OCI-LY7 (cell line): ENCODE measurements around the gene HOXB3.

ENCODE experiments used
- CTCF ChIP-seq: fragments of 200-600 bp; sonication (generic); conservative IDR thresholded peaks from 2 replicates; pipeline ENCODE4 v1.5.1; 2014; ENCODE audit warnings: mild to moderate bottlenecking, antibody characterized with exemption, low read length, moderate library complexity, mixed read lengths
- EZH2phosphoT487 ChIP-seq: fragments of 200-600 bp; sonication (generic); IDR thresholded peaks from 2 replicates; pipeline ENCODE4 v1.6.1; 2018; ENCODE audit warnings: low read depth, borderline replicate concordance, mild to moderate bottlenecking, mixed run types, antibody characterized with exemption, low read length, moderate library complexity, mixed read lengths

- TF ChIP-seq CTCF (no peak), EZH2phosphoT487 (no peak)
Observed at GRCh38 chr17:48632579-48633265, 42.7 kb upstream of the HOXB3 start.
